ENCODE results near the gene TRAPPC12.

The TRAPPC12 gene

DNA sequence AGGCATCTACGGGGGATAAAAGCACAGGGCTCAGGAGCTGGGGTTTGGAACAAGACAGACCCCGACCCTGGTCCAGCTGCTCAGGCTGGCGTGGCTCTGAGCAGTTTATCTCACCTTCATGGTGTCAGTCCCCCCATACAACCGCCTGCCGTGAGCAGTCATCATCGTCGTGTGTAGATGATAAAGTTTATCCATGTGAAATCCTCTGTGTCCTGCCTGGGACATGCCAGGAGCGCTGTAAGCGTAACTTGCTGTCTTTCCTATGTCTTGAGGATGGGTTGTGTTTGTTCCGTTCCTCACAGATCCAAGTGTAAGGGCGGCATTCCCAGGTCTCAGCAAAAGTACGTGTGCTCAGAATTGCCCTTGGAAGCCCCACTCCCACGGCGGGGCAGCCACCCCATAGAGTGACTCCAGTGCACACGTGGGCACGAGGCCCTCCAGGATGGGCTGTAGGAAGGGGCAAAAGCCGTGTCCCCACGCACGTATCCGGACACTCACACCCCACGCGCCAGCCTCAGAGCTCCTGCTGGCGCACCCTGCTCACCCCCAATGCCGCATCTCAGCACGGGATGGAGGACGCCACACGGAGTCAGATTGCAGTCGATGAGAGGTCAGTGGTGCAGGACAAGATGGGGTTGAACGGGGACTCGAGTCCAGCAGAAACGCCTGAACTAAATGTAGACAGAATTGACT is 88.9 kb downstream of the TRAPPC12 start:
- H3K27ac Mint-ChIP-seq: no peak overlapping the region
- H3K36me3 Mint-ChIP-seq: peaks cover 74% of the 10 kb centered on the region
- H3K4me3 Mint-ChIP-seq: no peak overlapping the region
- no peak for ATAC-seq
- no peaks in the 10 kb centered on the region for H3K27me3 Mint-ChIP-seq
- no peaks in the 10 kb centered on the region for H3K9me3 Mint-ChIP-seq
- H3K4me1 Mint-ChIP-seq: no peaks in the 10 kb centered on the region

DNA sequence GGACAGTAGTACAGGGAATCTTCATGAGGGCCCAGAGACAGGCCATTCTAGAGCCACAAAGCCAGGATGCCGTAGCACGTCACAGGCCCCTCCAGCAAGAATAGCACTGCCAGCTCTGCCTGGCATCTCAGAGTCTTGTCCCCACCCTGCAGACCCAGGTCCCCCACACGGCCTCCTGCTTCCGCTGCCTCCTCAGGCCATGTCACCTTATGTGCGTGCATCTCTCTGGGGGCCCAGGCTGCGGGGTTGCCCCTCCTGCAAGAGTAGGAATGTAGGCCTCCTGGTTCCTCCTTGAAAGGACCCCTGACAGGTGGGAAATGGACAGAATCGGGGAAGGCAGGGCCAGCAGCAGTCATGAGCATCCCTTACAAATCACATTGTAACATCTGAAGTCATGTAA is 90.0 kb downstream of the TRAPPC12 start:
- no peaks in the 10 kb centered on the region for H3K4me1 Mint-ChIP-seq
- no peak overlapping the region for H3K27ac Mint-ChIP-seq
- no peak overlapping the region for H3K4me3 Mint-ChIP-seq
- H3K36me3 Mint-ChIP-seq: peaks cover 66% of the 10 kb centered on the region
- no peak for ATAC-seq
- no peaks in the 10 kb centered on the region for H3K27me3 Mint-ChIP-seq
- no peaks in the 10 kb centered on the region for H3K9me3 Mint-ChIP-seq

DNA sequence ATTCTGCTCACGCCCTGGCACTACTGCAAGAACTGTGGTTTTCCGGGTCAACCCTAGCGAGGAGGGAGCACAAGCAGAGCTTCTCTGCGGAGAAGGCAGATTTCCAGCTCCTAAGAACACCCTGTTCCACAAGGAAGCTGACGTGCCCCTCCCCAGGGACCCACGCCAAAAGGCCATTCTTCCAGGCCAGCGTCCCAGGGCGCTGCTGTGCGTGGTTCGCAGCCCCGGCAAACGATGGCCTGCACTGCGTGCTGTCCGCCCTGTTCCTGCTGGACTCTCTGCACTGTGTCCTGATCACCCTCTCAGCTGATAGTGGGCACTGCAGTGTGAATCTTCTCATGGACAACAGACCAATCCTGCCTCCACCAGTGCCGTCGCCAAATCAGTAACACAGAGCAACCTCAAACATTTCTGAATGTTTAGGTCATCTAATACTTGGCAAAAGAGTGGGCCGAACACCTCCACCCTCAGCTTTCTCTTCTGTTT is 90.7 kb downstream of the TRAPPC12 start:
- H3K4me1 Mint-ChIP-seq: no peaks in the 10 kb centered on the region
- H3K27me3 Mint-ChIP-seq: no peaks in the 10 kb centered on the region
- H3K4me3 Mint-ChIP-seq: no peak overlapping the region
- no peak for ATAC-seq
- peaks cover 65% of the 10 kb centered on the region for H3K36me3 Mint-ChIP-seq
- no peak overlapping the region for H3K27ac Mint-ChIP-seq
- H3K9me3 Mint-ChIP-seq: no peaks in the 10 kb centered on the region

DNA sequence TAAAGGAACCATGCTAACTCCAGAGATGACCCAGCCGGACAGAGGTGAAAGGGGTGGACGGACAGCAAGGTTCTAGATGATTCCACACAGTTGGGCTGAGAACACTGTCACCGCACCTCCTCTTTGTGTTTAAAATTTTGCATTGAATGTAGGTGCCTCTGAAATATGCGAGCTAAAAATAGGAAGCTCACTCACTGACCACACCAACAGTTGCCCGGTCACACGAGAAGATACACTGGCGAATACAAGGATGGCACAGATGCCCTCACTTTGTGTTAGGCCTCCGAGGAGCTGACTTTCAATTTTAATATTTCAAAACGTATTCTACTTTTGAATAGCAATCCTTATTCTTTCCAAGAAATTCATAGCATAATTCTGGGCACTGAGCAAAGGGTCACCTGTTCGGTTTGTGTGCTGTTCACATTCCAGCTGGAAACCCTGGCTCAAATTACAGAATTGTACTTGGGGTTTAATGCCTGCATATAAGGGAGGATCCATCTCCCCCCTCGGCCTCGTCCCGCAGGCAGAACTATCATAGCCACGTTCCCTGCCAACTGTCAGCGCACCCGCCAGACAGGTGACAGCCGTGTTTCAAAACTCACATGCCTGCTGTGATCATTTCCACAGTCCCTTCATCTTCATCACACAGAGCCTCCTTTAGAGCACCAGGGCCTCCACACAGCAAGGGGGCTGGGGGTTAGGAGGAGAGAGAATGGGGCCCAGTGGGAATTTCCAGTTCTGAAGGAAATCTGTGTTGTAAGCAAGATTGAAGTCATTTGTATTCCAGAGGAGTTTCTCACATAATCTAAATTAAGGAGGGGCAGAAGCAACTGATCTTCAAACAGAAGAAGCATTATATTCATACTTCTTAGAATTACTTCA is 91.6 kb downstream of the TRAPPC12 start:
- Mint-ChIP-seq H3K4me1 (no peaks in the 10 kb centered on the region), H3K36me3 (peaks cover 67% of the 10 kb centered on the region), H3K4me3 (no peak overlapping the region), H3K27me3 (no peaks in the 10 kb centered on the region), H3K9me3 (no peaks in the 10 kb centered on the region), H3K27ac (no peak overlapping the region)
- ATAC-seq: no peak

DNA sequence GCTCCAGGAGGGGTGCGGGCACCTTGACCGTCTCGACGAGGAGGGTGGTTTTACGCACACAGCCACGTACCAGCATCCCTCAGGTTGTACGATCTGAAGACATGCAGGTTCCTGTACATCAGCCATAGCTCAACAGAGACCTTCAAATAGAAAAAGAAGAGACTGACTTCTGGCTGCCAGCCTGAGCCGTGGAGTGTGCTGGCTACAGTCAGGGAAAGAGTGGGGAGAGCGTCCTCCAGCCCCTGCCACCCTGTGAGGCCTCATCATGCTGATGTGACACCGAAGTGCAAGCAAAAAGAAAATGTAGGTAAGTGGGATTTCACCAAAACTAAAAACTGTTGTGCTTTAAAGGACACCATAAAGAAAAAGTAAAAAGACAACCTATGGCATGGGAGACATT is 92.8 kb downstream of the TRAPPC12 start:
- Mint-ChIP-seq H3K4me3 (no peak overlapping the region), H3K27me3 (no peaks in the 10 kb centered on the region), H3K4me1 (no peaks in the 10 kb centered on the region), H3K36me3 (peaks cover 64% of the 10 kb centered on the region), H3K9me3 (no peaks in the 10 kb centered on the region), H3K27ac (no peak overlapping the region)
- no peak for ATAC-seq

DNA sequence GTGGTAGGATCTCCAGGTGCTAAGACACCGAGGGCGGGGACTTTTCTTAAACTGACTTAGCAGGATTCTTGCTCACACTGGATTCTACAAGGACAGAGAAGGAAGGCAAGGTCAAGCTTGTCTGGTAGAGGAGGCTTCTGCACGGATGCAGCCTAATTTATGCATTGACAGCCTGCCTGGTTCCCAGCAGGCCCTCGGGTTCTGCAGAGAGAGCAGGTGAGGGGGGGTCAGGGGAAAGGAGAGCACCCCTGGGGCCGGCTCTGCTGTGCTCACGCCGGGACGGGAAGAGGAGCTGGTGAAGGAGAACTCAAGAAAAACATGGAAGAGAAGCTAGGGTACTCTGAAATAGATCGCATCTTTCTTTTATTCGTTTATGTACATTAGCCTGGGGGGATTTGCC is 93.5 kb downstream of the TRAPPC12 start:
- H3K27ac Mint-ChIP-seq: no peak overlapping the region
- no peak overlapping the region for H3K4me3 Mint-ChIP-seq
- no peaks in the 10 kb centered on the region for H3K27me3 Mint-ChIP-seq
- H3K9me3 Mint-ChIP-seq: no peaks in the 10 kb centered on the region
- ATAC-seq: no peak
- H3K36me3 Mint-ChIP-seq: peaks cover 60% of the 10 kb centered on the region
- no peaks in the 10 kb centered on the region for H3K4me1 Mint-ChIP-seq

DNA sequence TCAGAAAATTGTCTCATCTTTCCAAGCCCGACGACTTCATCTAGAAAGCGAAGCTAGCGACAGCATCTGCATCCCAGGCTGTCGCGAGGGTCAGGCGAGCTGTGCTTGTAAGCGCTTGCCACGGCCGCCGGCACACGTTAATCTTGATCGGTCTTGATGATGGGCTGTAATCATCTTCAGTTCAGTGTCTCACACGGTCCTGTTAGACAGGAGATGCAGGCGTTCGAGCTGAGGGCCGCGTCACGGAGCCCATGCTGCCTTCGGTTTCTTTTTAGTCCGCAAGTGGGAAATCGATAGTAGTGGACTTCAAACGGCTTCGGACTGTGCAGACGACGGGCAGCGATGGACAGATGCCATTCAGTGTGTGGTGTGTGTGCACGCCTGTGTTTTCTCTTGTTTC is 96.3 kb downstream of the TRAPPC12 start:
- Mint-ChIP-seq H3K27ac (no peak overlapping the region), H3K27me3 (no peaks in the 10 kb centered on the region), H3K36me3 (peaks cover 61% of the 10 kb centered on the region), H3K4me3 (no peak overlapping the region), H3K9me3 (no peaks in the 10 kb centered on the region), H3K4me1 (peaks cover 13% of the 10 kb centered on the region)
- ATAC-seq: no peak

DNA sequence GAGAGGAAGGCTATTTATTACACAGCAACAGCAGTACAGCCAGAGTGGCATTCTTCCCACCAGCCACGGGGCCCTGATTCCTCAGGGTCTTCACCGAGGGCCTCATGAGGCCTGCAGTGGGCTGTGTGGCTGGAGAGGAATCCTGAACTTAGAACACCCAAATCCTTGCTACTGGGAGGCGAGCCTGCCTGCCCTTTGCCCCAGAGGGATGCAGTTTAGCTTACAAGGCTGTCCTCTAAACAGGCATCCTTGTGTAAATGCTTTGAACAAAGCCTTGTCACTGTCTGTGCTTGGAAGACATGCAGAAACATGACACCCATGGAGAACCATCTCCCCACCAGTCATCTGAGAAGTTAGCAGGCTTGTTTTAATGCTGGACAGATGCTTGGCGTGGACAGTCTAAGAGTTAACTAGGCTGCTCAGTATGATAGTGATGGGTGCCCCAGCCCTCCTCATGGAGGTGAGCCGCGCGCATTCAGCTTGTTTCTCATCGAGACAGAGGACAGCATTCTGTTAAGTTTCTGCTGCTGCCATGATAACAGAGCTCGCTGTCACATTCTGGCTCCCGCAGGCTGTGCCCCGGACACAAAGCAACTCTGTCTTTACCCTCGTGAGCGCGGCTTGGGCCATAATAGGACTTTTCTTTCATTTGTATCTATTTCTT is 97.0 kb downstream of the TRAPPC12 start:
- Mint-ChIP-seq H3K27ac (no peak overlapping the region), H3K4me1 (peaks cover 13% of the 10 kb centered on the region), H3K36me3 (peaks cover 60% of the 10 kb centered on the region)

DNA sequence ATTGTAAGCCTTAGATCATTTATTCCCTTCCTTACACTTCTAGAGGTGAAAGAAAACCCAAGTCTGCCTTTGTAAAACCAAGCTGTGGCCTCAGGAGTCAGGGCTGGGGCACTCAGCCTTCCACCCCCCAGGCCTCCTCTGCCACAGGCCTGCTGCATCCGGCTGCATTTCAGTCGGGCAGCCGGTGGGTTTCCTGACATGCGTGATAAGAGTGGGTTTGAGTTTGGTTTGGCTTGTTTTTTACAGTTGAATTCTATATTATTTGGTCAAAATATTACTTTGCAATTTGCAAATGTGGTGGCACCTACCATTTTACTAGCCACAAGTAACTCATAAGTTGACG is 97.5 kb downstream of the TRAPPC12 start:
- Mint-ChIP-seq H3K4me3 (no peak overlapping the region), H3K4me1 (peaks cover 13% of the 10 kb centered on the region), H3K27me3 (no peaks in the 10 kb centered on the region), H3K27ac (no peak overlapping the region), H3K36me3 (peaks cover 55% of the 10 kb centered on the region), H3K9me3 (no peaks in the 10 kb centered on the region)
- no peak for ATAC-seq

More for the DNA sequence above, 97.0 kb downstream of the TRAPPC12 start:
- Mint-ChIP-seq H3K27me3 (no peaks in the 10 kb centered on the region), H3K9me3 (no peaks in the 10 kb centered on the region), H3K4me3 (no peak overlapping the region)
- no peak for ATAC-seq

DNA sequence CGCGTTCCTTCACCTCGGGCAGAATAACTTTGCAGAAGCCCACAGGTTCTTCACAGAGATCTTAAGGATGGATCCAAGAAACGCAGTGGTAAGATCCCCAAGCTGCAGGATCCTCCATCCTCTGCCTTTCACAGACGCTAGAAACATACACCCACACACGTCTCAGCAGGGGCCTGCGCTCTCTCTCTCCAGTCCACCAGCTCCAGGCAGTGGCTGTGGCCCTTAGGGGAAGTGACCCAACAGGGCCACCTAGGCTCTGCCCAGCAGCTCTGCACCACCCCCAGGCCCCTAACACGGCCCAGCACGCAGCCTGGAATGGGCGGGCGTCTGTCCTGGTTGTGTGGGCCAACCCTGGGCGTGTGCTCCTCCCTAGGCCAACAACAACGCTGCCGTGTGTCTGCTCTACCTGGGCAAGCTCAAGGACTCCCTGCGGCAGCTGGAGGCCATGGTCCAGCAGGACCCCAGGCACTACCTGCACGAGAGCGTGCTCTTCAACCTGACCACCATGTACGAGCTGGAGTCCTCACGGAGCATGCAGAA is 99.4 kb downstream of the TRAPPC12 start:
- Mint-ChIP-seq H3K4me1 (peaks cover 13% of the 10 kb centered on the region), H3K27ac (peak overlapping the region; percentile 11), H3K36me3 (peaks cover 43% of the 10 kb centered on the region), H3K27me3 (no peaks in the 10 kb centered on the region), H3K4me3 (no peak overlapping the region), H3K9me3 (no peaks in the 10 kb centered on the region)
- no peak for ATAC-seq

DNA sequence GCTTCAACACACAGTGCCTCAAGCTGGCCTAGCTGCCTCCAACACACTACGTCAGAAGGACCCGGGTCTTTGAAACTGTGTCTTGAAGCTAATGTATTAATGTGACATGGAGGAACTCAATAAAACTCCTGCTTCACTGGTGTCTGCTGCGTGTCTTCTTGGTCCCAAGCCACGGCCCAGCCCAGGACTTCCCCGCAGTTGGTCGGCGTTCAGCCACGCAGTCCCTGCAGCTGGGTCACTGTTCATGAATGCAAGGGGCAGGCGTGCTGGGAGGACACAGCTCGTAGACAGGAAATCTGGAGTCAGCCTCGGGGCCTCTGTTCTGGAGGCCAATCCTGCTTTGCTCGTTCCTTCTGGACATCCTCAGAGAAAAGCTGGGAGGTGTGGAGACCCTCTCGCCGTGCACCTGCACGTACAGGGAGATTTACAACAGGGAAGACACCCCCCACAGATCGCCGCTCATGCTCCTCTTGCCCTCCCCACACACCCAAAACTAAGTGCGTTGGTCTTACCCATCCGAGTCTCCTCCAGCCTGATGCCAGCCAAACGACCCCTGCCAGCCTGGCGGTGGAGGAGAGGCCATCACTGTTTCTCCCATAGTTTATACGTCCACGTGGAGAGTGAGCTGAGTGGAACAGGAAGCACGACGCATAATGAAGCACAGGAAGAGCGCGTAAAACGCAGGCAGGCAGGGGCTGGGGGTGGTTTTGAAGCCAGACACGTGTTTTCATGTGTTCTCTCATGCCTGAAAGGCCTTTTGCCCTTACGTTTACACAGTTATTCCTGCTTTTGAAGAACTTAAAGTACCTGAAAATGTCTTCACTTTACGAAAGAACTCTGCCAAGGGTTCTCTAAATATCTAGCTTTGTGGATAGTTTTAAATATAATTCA is 100.2 kb downstream of the TRAPPC12 start:
- Mint-ChIP-seq H3K4me3 (no peak overlapping the region), H3K4me1 (peaks cover 13% of the 10 kb centered on the region), H3K27ac (peak overlapping the region; percentile 68), H3K36me3 (peaks cover 41% of the 10 kb centered on the region), H3K9me3 (no peaks in the 10 kb centered on the region), H3K27me3 (no peaks in the 10 kb centered on the region)
- ATAC-seq: no peak

DNA sequence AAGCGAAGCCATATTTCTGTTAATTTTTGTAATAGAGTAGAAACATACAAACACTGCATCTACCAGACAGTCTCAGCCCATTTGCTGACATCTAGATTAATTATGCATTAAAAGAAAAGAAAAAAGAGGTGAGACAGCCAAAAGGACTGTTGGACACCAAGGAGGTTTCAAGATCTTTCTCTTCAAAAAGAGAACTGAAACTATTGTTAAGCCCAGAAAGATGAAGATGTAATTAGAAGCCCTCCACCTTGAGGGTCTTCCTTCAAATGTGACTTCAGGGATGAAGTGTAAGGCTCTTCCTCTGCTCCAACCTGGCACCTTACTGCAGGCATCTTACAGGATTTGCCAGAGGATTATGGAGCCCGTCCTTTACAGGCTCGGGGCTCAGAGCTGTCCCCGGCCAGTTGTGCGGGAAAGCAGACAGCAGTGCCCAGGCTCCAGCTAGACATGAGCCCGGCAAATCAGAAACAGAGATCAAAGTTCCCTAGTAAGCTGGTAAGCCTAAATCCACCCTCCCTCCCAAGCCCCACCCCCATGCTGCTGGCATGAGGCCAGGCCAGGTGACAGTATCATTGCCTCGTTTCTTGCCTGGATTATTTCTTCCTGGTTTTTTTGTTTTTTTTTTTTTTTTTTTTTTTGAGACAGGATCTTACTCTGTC is 101.0 kb downstream of the TRAPPC12 start:
- H3K4me1 Mint-ChIP-seq: peaks cover 13% of the 10 kb centered on the region
- H3K9me3 Mint-ChIP-seq: no peaks in the 10 kb centered on the region
- ATAC-seq: no peak
- H3K4me3 Mint-ChIP-seq: no peak overlapping the region
- H3K36me3 Mint-ChIP-seq: peaks cover 42% of the 10 kb centered on the region
- H3K27ac Mint-ChIP-seq: peak overlapping the region; percentile 68
- H3K27me3 Mint-ChIP-seq: no peaks in the 10 kb centered on the region

DNA sequence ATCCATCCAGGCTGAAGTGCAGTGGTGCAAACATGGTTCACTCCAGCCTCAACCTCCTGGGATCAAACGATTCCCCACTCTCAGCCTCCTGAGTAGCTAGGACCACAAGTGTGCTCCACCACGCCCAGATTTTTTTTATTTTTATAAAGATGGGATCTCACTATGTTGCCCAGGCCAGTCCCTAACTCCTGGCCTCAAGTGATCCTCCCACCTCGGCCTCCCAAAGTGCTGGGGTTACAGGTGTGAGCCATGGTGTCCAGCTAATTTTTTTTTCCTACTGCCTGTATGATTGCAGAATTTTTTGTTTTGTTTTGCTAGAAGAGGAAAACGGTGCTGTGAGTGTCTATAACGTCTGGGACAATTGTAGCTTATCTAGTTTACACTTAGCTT is 101.5 kb downstream of the TRAPPC12 start:
- Mint-ChIP-seq H3K4me1 (peaks cover 13% of the 10 kb centered on the region), H3K27ac (peak overlapping the region; percentile 68), H3K4me3 (no peak overlapping the region), H3K9me3 (no peaks in the 10 kb centered on the region), H3K27me3 (no peaks in the 10 kb centered on the region), H3K36me3 (peaks cover 42% of the 10 kb centered on the region)
- ATAC-seq: no peak

DNA sequence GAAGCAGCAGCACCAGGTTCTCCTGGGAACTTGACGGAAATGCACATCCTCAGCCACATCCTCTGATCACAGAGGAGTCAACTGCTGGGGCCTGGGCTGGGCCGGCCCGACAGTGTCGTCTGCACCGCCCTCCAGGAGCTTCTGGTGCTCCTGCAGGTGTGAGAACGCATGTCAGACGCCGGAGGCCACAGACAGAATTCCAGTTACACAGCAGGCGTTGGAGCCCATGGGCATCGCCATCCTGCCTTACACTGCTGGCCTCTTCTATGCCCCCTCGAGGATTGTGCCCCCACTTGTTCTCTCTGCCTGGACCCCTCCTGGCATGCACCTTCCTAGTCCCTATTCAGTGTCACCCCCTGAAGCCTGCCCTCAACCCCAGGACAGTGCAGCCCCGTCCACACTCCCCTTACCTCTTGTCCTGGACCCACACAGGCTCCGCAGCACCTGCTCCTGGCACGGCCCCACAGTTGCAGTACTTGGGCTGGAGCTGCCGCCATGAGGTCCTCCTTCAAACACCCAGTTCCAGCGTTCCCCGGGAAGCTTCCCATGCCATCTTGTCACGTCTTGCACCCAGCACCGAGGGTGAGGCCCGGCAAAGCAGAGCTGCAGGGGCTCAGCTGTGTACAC is 102.4 kb downstream of the TRAPPC12 start:
- H3K27me3 Mint-ChIP-seq: no peaks in the 10 kb centered on the region
- peaks cover 13% of the 10 kb centered on the region for H3K4me1 Mint-ChIP-seq
- no peak overlapping the region for H3K27ac Mint-ChIP-seq
- no peak overlapping the region for H3K4me3 Mint-ChIP-seq
- no peaks in the 10 kb centered on the region for H3K9me3 Mint-ChIP-seq
- ATAC-seq: no peak
- H3K36me3 Mint-ChIP-seq: peaks cover 47% of the 10 kb centered on the region

Measured in stimulated activated memory B cell treated with anti-CD40 and anti-IgM and Interleukin-4, amounts not matched to agents 10 μg/mL and 1 μg/mL and 100 μg/mL, for 72 hours (primary cell).